Measurements from ENCODE around the gene HID1.

The HID1 gene

GRCh38 chr17:74946641-74947040 is 25.9 kb downstream of the HID1 start:
- no peak for DNase-seq

GRCh38 chr17:74945543-74945942 is 27.0 kb downstream of the HID1 start:
- no peak for DNase-seq

GRCh38 chr17:74943808-74944522 is 28.6 kb downstream of the HID1 start:
- no peak for DNase-seq

GRCh38 chr17:74941128-74941725 is 31.3 kb downstream of the HID1 start:
- DNase-seq, result no peak

- no peak for DNase-seq
These were observed 33.0 kb downstream of the HID1 start for GRCh38 chr17:74939534-74939933.

GRCh38 chr17:74938194-74938950 is 34.2 kb downstream of the HID1 start:
- DNase-seq, result no peak

GRCh38 chr17:74937064-74938051 is 35.2 kb downstream of the HID1 start:
- DNase-seq, result no peak

- no peak for DNase-seq
These were observed 36.1 kb downstream of the HID1 start for GRCh38 chr17:74936470-74936799.

GRCh38 chr17:74935585-74936469 is 36.7 kb downstream of the HID1 start, which contains the start of gene OTOP3:
TSS of gene OTOP3 (plus strand) at chr17:74935898. CDS start at chr17:74935922, 24 bp downstream.
- no peak for DNase-seq

GRCh38 chr17:74935048-74935447 is 37.5 kb downstream of the HID1 start:
- no peak for DNase-seq

GRCh38 chr17:74930535-74931036 is 42.0 kb downstream of the HID1 start:
- DNase-seq, result no peak

- no peak for DNase-seq
These were observed 43.8 kb downstream of the HID1 start for GRCh38 chr17:74928786-74929185.

- no peak for DNase-seq
These were observed 47.3 kb downstream of the HID1 start for GRCh38 chr17:74925242-74925641.

GRCh38 chr17:74924250-74924948 is 48.2 kb downstream of the HID1 start, which contains the start of gene OTOP2:
TSS of gene OTOP2 (plus strand) at chr17:74924273. CDS start at chr17:74924633, 360 bp downstream.
- DNase-seq, result no peak

- DNase-seq, result no peak
These were observed 48.9 kb downstream of the HID1 start for GRCh38 chr17:74923538-74924249.

- no peak for DNase-seq
These were observed 49.6 kb downstream of the HID1 start, which contains the start of gene USH1G for GRCh38 chr17:74922694-74923537. TSS of gene USH1G (minus strand) at chr17:74923255. CDS start at chr17:74923073, 182 bp downstream.

GRCh38 chr17:74922172-74922571 is 50.4 kb downstream of the HID1 start:
- DNase-seq, result no peak

GRCh38 chr17:74921769-74922168 is 50.8 kb downstream of the HID1 start:
- no peak for DNase-seq
